GM23338 (cell line): ENCODE data around the gene RIMS4. TPM values are rescaled to one million over a fixed set of nuclear protein-coding genes. Genes with fewer than 3 reads are reported as not detected.

Source experiments
- ATAC-seq: fragments of 200-7000 bp; cut with Tn5 transposase; 3 replicates; pipeline ENCODE4 v1.9.1; 2020
- DNase-seq: peaks from one replicate; pipeline ENCODE4 v3.0.0-alpha.2; 2015; ENCODE audit warnings: low spot score
- H2AFZ ChIP-seq: fragments of 200-600 bp; sonication (generic); 2 replicates; pipeline ENCODE4 v1.8.0; 2016; ENCODE audit warnings: antibody characterized with exemption, mild to moderate bottlenecking, moderate library complexity
- H3F3A ChIP-seq: fragments of 200-600 bp; sonication (generic); replicated peaks from 2 replicates; pipeline ENCODE4 v1.8.0; 2017; ENCODE audit warnings: antibody characterized with exemption, mixed run types, low read depth
- H3K27ac ChIP-seq: fragments of 200-600 bp; sonication (generic); 2 replicates; pipeline ENCODE4 v1.6.1; 2016; ENCODE audit warnings: low read depth
- H3K27me3 ChIP-seq: fragments of 200-600 bp; sonication (generic); 2 replicates; pipeline ENCODE4 v1.8.0; 2016; ENCODE audit warnings: mild to moderate bottlenecking, mixed run types, moderate library complexity; ENCODE audit not compliant: insufficient read depth
- H3K36me3 ChIP-seq: fragments of 200-600 bp; sonication (generic); 2 replicates; pipeline ENCODE4 v1.8.0; 2016; ENCODE audit warnings: mild to moderate bottlenecking; ENCODE audit not compliant: insufficient read depth
- H3K4me1 ChIP-seq: fragments of 200-600 bp; sonication (generic); 2 replicates; pipeline ENCODE4 v1.8.0; 2016; ENCODE audit warnings: mild to moderate bottlenecking, moderate library complexity; ENCODE audit not compliant: insufficient read depth
- H3K4me2 ChIP-seq: fragments of 200-600 bp; sonication (generic); 2 replicates; pipeline ENCODE4 v1.7.1; 2017; ENCODE audit warnings: mixed run types
- H3K4me3 ChIP-seq: fragments of 200-600 bp; sonication (generic); 2 replicates; pipeline ENCODE4 v1.6.1; 2016; ENCODE audit warnings: mixed run types
- H3K79me2 ChIP-seq: fragments of 200-600 bp; sonication (generic); replicated peaks from 2 replicates; pipeline ENCODE4 v1.8.0; 2017; ENCODE audit warnings: mild to moderate bottlenecking; ENCODE audit not compliant: insufficient read depth
- H3K9me2 ChIP-seq: fragments of 200-600 bp; sonication (generic); 2 replicates; pipeline ENCODE4 v1.8.0; 2017; ENCODE audit not compliant: insufficient read depth
- H4K20me1 ChIP-seq: fragments of 200-600 bp; sonication (generic); replicated peaks from 2 replicates; pipeline ENCODE4 v1.8.0; 2017; ENCODE audit warnings: mild to moderate bottlenecking; ENCODE audit not compliant: insufficient read depth
- H3K27ac Mint-ChIP-seq: 2 replicates; pipeline ENCODE4 v1.8.0; 2020; ENCODE audit warnings: inconsistent platforms, mild to moderate bottlenecking, moderate library complexity, mixed read lengths
- H3K27me3 Mint-ChIP-seq: 3 replicates; pipeline ENCODE4 v1.8.0; 2022; ENCODE audit warnings: low read depth, mild to moderate bottlenecking, moderate library complexity, mixed read lengths, inconsistent platforms; ENCODE audit not compliant: insufficient read depth, poor library complexity
- H3K36me3 Mint-ChIP-seq: 3 replicates; pipeline ENCODE4 v1.8.0; 2021; ENCODE audit warnings: low read depth, mild to moderate bottlenecking, inconsistent platforms, moderate library complexity, mixed read lengths
- H3K4me1 Mint-ChIP-seq: 3 replicates; pipeline ENCODE4 v1.8.0; 2020; ENCODE audit warnings: mild to moderate bottlenecking, inconsistent platforms, mixed read lengths
- H3K4me3 Mint-ChIP-seq: 3 replicates; pipeline ENCODE4 v1.8.0; 2021; ENCODE audit warnings: moderate library complexity, mild to moderate bottlenecking, inconsistent platforms, mixed read lengths
- H3K9me3 Mint-ChIP-seq: 3 replicates; pipeline ENCODE4 v1.8.0; 2020; ENCODE audit warnings: moderate library complexity, mild to moderate bottlenecking, inconsistent platforms, mixed read lengths
- CREB1 ChIP-seq: fragments of 250-450 bp; sonication (Bioruptor Pico); IDR thresholded peaks from 2 replicates; pipeline ENCODE4 v1.5.0; 2020; ENCODE audit warnings: low read depth, mild to moderate bottlenecking, moderate library complexity
- EZH2 ChIP-seq: fragments of 200-600 bp; sonication (generic); IDR thresholded peaks from one replicate; pipeline ENCODE4 v1.8.0; 2017; ENCODE audit warnings: antibody characterized with exemption, mild to moderate bottlenecking, low read depth; ENCODE audit not compliant: unreplicated experiment
- EZH2phosphoT487 ChIP-seq: fragments of 200-600 bp; sonication (generic); IDR thresholded peaks from one replicate; pipeline ENCODE4 v1.8.1; 2018; ENCODE audit warnings: antibody characterized with exemption; ENCODE audit not compliant: unreplicated experiment
- NANOG ChIP-seq: IDR thresholded peaks from 2 replicates; pipeline ENCODE4 v1.6.1; 2016; ENCODE audit warnings: antibody characterized with exemption, borderline replicate concordance
- POLR2AphosphoS5 ChIP-seq: IDR thresholded peaks from 2 replicates; pipeline ENCODE4 v1.6.1; 2016; ENCODE audit warnings: antibody characterized with exemption, low read depth
- STAT1 ChIP-seq: IDR thresholded peaks from one replicate; pipeline ENCODE4 v1.6.1; 2016; ENCODE audit warnings: antibody characterized with exemption; ENCODE audit not compliant: unreplicated experiment
- ZNF114 ChIP-seq: fragments of 250-450 bp; sonication (Bioruptor Pico); IDR thresholded peaks from 2 replicates; pipeline ENCODE4 v1.5.0; 2020; ENCODE audit warnings: mild to moderate bottlenecking, moderate library complexity
- ZNF331 ChIP-seq: fragments of 250-450 bp; sonication (Bioruptor Pico); IDR thresholded peaks from 2 replicates; pipeline ENCODE4 v1.5.0; 2020; ENCODE audit warnings: low read depth, mild to moderate bottlenecking, moderate library complexity
- polyA plus RNA-seq: library from polyadenylated mRNA; unstranded; fragments of >200 nt; fragmentation: Nextera tagmentation; extraction: Ambion mirVana; gene quantifications from 2 replicates; pipeline ENCODE4 v1.2.1, GENCODE V29; 2016
- total RNA-seq: library from RNA; depleted of rRNA; stranded (reverse); fragments of >200 nt; shearing (Covaris generic); gene quantifications from 2 replicates; pipeline ENCODE4 v1.2.3, GENCODE V29; 2014
- TF ChIP-seq, protein P1 (sequence below): IDR thresholded peaks from 2 replicates; pipeline ENCODE4 v1.6.1; 2016; ENCODE audit warnings: antibody characterized with exemption
- TF ChIP-seq, protein P2 (sequence below): IDR thresholded peaks from one replicate; pipeline ENCODE4 v1.6.1; 2018; ENCODE audit warnings: antibody characterized with exemption; ENCODE audit not compliant: unreplicated experiment
- TF ChIP-seq, protein P3 (sequence below), 2 experiments: fragments of 200-600 bp in 1 of 2; sonication (generic) in 1 of 2; conservative IDR thresholded peaks; 2 replicates each; pipeline versions ENCODE4 v1.5.1 to v1.6.1; 2016 to 2017; ENCODE audit warnings: antibody characterized with exemption in 2 of 2, low read depth in 2 of 2, mild to moderate bottlenecking in 2 of 2, moderate library complexity in 1 of 2

RIMS4 gene
- total and polyA plus RNA-seq, 2 experiments from 2014 or later, result 3.5 to 39.7 TPM

DNA sequence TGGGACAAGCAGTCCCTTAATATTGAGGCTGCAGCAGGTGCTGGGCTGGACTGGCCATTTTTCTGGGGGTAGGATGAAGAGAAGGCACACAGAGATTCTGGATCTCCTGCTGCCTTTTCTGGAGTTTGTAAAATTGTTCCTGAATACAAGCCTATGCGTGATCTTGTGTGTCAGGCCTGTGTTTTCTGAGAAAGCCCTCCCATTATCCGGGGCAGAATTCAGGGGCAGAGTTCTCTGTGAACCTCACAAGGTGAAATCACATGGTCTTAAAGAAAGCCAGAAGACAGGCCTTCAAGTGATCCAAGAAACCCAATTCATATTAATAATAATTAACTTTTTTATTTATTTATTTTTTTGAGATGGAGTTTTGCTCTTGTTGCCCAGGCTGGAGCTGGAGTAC is 82.7 kb downstream of the RIMS4 start:
- no peak for DNase-seq
- peaks cover 4% of the 10 kb centered on the region for H3K27me3 Mint-ChIP-seq
- no peaks in the 10 kb centered on the region for H3K9me3 Mint-ChIP-seq
- Histone ChIP-seq H3K4me3 (no peak overlapping the region), H3F3A (no peaks in the 10 kb centered on the region), H3K36me3 (no peaks in the 10 kb centered on the region), H3K27me3 (no peaks in the 10 kb centered on the region), H4K20me1 (no peaks in the 10 kb centered on the region), H3K27ac (no peak overlapping the region), H3K4me2 (no peak overlapping the region), H3K4me1 (peaks cover 23% of the 10 kb centered on the region), H3K79me2 (no peaks in the 10 kb centered on the region), H2AFZ (no peak overlapping the region), H3K9me2 (no peaks in the 10 kb centered on the region)
- H3K4me1 Mint-ChIP-seq, result peaks cover 37% of the 10 kb centered on the region
- no peak for ATAC-seq
- H3K4me3 Mint-ChIP-seq, result no peak overlapping the region; the same call in 2 of the 3 replicates
- H3K36me3 Mint-ChIP-seq, result no peaks in the 10 kb centered on the region
- TF ChIP-seq, protein P1, sequence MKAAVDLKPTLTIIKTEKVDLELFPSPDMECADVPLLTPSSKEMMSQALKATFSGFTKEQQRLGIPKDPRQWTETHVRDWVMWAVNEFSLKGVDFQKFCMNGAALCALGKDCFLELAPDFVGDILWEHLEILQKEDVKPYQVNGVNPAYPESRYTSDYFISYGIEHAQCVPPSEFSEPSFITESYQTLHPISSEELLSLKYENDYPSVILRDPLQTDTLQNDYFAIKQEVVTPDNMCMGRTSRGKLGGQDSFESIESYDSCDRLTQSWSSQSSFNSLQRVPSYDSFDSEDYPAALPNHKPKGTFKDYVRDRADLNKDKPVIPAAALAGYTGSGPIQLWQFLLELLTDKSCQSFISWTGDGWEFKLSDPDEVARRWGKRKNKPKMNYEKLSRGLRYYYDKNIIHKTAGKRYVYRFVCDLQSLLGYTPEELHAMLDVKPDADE, result no peak
- TF ChIP-seq ZNF331 (CRISPR knock-in tag), result no peak
- TF ChIP-seq ZNF114 (CRISPR knock-in tag), result no peak
- no peak for TF ChIP-seq POLR2AphosphoS5
- no peak for TF ChIP-seq EZH2phosphoT487
- no peak for TF ChIP-seq CREB1
- TF ChIP-seq STAT1, result no peak
- TF ChIP-seq, protein P2, sequence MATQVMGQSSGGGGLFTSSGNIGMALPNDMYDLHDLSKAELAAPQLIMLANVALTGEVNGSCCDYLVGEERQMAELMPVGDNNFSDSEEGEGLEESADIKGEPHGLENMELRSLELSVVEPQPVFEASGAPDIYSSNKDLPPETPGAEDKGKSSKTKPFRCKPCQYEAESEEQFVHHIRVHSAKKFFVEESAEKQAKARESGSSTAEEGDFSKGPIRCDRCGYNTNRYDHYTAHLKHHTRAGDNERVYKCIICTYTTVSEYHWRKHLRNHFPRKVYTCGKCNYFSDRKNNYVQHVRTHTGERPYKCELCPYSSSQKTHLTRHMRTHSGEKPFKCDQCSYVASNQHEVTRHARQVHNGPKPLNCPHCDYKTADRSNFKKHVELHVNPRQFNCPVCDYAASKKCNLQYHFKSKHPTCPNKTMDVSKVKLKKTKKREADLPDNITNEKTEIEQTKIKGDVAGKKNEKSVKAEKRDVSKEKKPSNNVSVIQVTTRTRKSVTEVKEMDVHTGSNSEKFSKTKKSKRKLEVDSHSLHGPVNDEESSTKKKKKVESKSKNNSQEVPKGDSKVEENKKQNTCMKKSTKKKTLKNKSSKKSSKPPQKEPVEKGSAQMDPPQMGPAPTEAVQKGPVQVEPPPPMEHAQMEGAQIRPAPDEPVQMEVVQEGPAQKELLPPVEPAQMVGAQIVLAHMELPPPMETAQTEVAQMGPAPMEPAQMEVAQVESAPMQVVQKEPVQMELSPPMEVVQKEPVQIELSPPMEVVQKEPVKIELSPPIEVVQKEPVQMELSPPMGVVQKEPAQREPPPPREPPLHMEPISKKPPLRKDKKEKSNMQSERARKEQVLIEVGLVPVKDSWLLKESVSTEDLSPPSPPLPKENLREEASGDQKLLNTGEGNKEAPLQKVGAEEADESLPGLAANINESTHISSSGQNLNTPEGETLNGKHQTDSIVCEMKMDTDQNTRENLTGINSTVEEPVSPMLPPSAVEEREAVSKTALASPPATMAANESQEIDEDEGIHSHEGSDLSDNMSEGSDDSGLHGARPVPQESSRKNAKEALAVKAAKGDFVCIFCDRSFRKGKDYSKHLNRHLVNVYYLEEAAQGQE, result no peak
- TF ChIP-seq NANOG, result no peak
- H3K27ac Mint-ChIP-seq, result peak overlapping the region; percentile 25; the same call in 1 of the 2 replicates

DNA sequence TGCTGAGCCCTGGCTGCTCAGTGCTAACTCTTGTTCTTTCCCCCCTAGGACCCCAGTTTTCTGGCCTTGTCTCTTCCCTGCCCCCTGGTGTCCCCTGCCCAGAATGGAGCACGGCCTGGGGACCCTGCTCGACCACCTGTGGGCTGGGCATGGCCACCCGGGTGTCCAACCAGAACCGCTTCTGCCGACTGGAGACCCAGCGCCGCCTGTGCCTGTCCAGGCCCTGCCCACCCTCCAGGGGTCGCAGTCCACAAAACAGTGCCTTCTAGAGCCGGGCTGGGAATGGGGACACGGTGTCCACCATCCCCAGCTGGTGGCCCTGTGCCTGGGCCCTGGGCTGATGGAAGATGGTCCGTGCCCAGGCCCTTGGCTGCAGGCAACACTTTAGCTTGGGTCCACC is 83.3 kb downstream of the RIMS4 start:
- H3K36me3 Mint-ChIP-seq, result no peaks in the 10 kb centered on the region
- no peaks in the 10 kb centered on the region for H3K9me3 Mint-ChIP-seq
- peaks cover 31% of the 10 kb centered on the region for H3K4me1 Mint-ChIP-seq
- TF ChIP-seq, protein P3, sequence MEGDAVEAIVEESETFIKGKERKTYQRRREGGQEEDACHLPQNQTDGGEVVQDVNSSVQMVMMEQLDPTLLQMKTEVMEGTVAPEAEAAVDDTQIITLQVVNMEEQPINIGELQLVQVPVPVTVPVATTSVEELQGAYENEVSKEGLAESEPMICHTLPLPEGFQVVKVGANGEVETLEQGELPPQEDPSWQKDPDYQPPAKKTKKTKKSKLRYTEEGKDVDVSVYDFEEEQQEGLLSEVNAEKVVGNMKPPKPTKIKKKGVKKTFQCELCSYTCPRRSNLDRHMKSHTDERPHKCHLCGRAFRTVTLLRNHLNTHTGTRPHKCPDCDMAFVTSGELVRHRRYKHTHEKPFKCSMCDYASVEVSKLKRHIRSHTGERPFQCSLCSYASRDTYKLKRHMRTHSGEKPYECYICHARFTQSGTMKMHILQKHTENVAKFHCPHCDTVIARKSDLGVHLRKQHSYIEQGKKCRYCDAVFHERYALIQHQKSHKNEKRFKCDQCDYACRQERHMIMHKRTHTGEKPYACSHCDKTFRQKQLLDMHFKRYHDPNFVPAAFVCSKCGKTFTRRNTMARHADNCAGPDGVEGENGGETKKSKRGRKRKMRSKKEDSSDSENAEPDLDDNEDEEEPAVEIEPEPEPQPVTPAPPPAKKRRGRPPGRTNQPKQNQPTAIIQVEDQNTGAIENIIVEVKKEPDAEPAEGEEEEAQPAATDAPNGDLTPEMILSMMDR (conservative IDR thresholded peaks at IDR 0.05; ENCODE audit: low read depth in 2 of 2), result peak in 1 of 2 experiments; percentile 23; a peak in 3 of 4 replicates
- TF ChIP-seq EZH2, result no peak
- no peak for TF ChIP-seq CREB1
- TF ChIP-seq EZH2phosphoT487, result no peak
- TF ChIP-seq STAT1, result no peak
- Histone ChIP-seq H3F3A (no peaks in the 10 kb centered on the region), H3K27ac (no peak overlapping the region), H3K36me3 (no peaks in the 10 kb centered on the region), H4K20me1 (no peaks in the 10 kb centered on the region), H3K4me1 (peaks cover 23% of the 10 kb centered on the region), H2AFZ (no peak overlapping the region), H3K4me3 (no peak overlapping the region), H3K79me2 (no peaks in the 10 kb centered on the region), H3K9me2 (no peaks in the 10 kb centered on the region), H3K27me3 (no peaks in the 10 kb centered on the region), H3K4me2 (no peak overlapping the region)
- no peak overlapping the region for H3K27ac Mint-ChIP-seq
- DNase-seq (no peak), ATAC-seq (no peak)
- peaks cover 4% of the 10 kb centered on the region for H3K27me3 Mint-ChIP-seq
- H3K4me3 Mint-ChIP-seq, result no peak overlapping the region
